GM12878 (cell line): Measurements from ENCODE around the gene GTPBP1. TPM values are rescaled to one million over a fixed set of nuclear protein-coding genes. Genes with fewer than 3 reads are reported as not detected.

Experiments
- ATAC-seq: fragments of 200-7000 bp; cut with Tn5 transposase; 3 replicates; pipeline ENCODE4 v1.9.1; 2020; ENCODE audit warnings: mild to moderate bottlenecking, moderate library complexity
- BruUV-seq: library from RNA; stranded (reverse); fragments of 400-500 nt; replicated peaks from 2 replicates; lab custom pipeline; 2021; lab: Mats Ljungman, UMichigan
- CTCF ChIA-PET: fragments of 300-600 bp; sonication (Branson Sonifier 250); formaldehyde crosslinking; extraction: SDS; loops from one replicate; lab custom pipeline; 2021; ENCODE audit warnings: inconsistent platforms; lab: Yijun Ruan, JAX
- POLR2A ChIA-PET: fragments of 350-600 bp; formaldehyde crosslinking; extraction: SDS; loops from one replicate; lab custom pipeline; 2021; ENCODE audit warnings: inconsistent platforms; lab: Charles Lee
- RAD21 ChIA-PET: fragments of 300-600 bp; sonication (Branson Sonifier 250); formaldehyde crosslinking; loops from one replicate; lab custom pipeline; 2023; ENCODE audit warnings: antibody characterized with exemption; ENCODE audit not compliant: unreplicated experiment; lab: Charles Lee
- SMC1A ChIA-PET: fragments of 300-600 bp; sonication (Branson Sonifier 250); formaldehyde crosslinking; loops from one replicate; lab custom pipeline; 2023; ENCODE audit not compliant: unreplicated experiment, uncharacterized antibody; lab: Charles Lee
- DNase-seq: peaks from one replicate; pipeline ENCODE4 v3.0.0-alpha.2; 2011; ENCODE audit warnings: low read depth, low spot score
- FAIRE-seq: peaks from 3 replicates; lab custom pipeline; 2011; peaks lifted over from hg19 to GRCh38; lab: Jason Lieb, UNC
- H2AFZ ChIP-seq: 2 replicates; pipeline ENCODE4 v1.6.0; 2011; ENCODE audit warnings: low read depth, low read length, control low read depth; ENCODE audit not compliant: control insufficient read depth
- H3K27ac ChIP-seq: 2 replicates; pipeline ENCODE4 v1.5.1; 2011; ENCODE audit warnings: control low read depth; ENCODE audit not compliant: control insufficient read depth, insufficient read depth
- H3K27me3 ChIP-seq, 2 experiments: replicated peaks in 1 of 2; 2 replicates each; pipeline versions ENCODE4 v1.6.0 to v1.6.1; 2011; ENCODE audit warnings: low read length in 1 of 2; ENCODE audit not compliant: control insufficient read depth in 2 of 2, insufficient read depth in 2 of 2
- H3K36me3 ChIP-seq, 2 experiments: 2 replicates each; pipeline ENCODE4 v1.5.1; 2011; ENCODE audit warnings: low read length in 1 of 2; ENCODE audit not compliant: control insufficient read depth in 2 of 2, insufficient read depth in 2 of 2
- H3K4me1 ChIP-seq: 2 replicates; pipeline ENCODE4 v1.6.1; 2011; ENCODE audit warnings: mild to moderate bottlenecking, low read length, moderate library complexity, mixed read lengths; ENCODE audit not compliant: control insufficient read depth, insufficient read depth
- H3K4me2 ChIP-seq: 2 replicates; pipeline ENCODE4 v1.6.0; 2011; ENCODE audit warnings: control low read depth; ENCODE audit not compliant: control insufficient read depth, insufficient read depth
- H3K4me3 ChIP-seq: fragments of 200-600 bp; sonication (generic); 2 replicates; pipeline ENCODE4 v1.5.1; 2016
- H3K79me2 ChIP-seq: 2 replicates; pipeline ENCODE4 v1.6.0; 2011; ENCODE audit warnings: low read length; ENCODE audit not compliant: control insufficient read depth, insufficient read depth
- H3K9ac ChIP-seq: 2 replicates; pipeline ENCODE4 v1.8.0; 2011; ENCODE audit warnings: low read length, control low read depth, mixed read lengths; ENCODE audit not compliant: control insufficient read depth, insufficient read depth
- H3K9me3 ChIP-seq: replicated peaks from 3 replicates; pipeline ENCODE4 v1.5.1; 2011; ENCODE audit warnings: mild to moderate bottlenecking, low read length; ENCODE audit not compliant: control insufficient read depth, insufficient read depth
- H4K20me1 ChIP-seq: 2 replicates; pipeline ENCODE4 v1.6.0; 2011; ENCODE audit not compliant: control insufficient read depth, insufficient read depth
- BRCA1 ChIP-seq: IDR thresholded peaks from 2 replicates; pipeline ENCODE4 v1.6.1; 2011; ENCODE audit warnings: low read depth, low read length, improper control_type of control experiment
- EP300 ChIP-seq, 2 experiments: fragments of 150-350 bp in 1 of 2; IDR thresholded peaks; 2 replicates each; pipeline ENCODE4 v1.6.1; 2011 to 2012; ENCODE audit warnings: low read depth in 2 of 2, low read length in 2 of 2, borderline replicate concordance in 1 of 2, improper control_type of control experiment in 1 of 2, inconsistent platforms in 1 of 2; ENCODE audit not compliant: control insufficient read depth in 1 of 2
- IKZF1 ChIP-seq: fragments of 450-650 bp; conservative IDR thresholded peaks from 2 replicates; pipeline ENCODE4 v1.6.1; 2017; ENCODE audit warnings: antibody characterized with exemption, mild to moderate bottlenecking
- IKZF2 ChIP-seq, 2 experiments: fragments of 450-650 bp; IDR thresholded peaks; 2 replicates each; pipeline ENCODE4 v1.6.1; 2017; ENCODE audit warnings: mild to moderate bottlenecking in 2 of 2, moderate library complexity in 2 of 2
- MXI1 ChIP-seq: fragments of 150-350 bp; IDR thresholded peaks from 2 replicates; pipeline ENCODE4 v1.6.1; 2011; ENCODE audit warnings: low read depth, mild to moderate bottlenecking, inconsistent platforms, low read length, improper control_type of control experiment
- NBN ChIP-seq: fragments of 450-650 bp; IDR thresholded peaks from 2 replicates; pipeline ENCODE4 v1.6.1; 2016
- NFIC ChIP-seq: IDR thresholded peaks from 2 replicates; pipeline ENCODE4 v1.6.1; 2012; ENCODE audit warnings: low read depth, mild to moderate bottlenecking, inconsistent platforms, low read length, moderate library complexity
- NR2F1 ChIP-seq: fragments of 450-650 bp; conservative IDR thresholded peaks from 2 replicates; pipeline ENCODE4 v1.6.1; 2017; ENCODE audit warnings: mild to moderate bottlenecking
- ZNF217 ChIP-seq: fragments of 450-650 bp; IDR thresholded peaks from 2 replicates; pipeline ENCODE4 v1.6.1; 2017; ENCODE audit warnings: antibody characterized with exemption, mild to moderate bottlenecking
- WGBS: methylation state at CpG from one replicate; pipeline ENCODE4 v1.1.6; 2016; ENCODE audit warnings: low lambda C conversion rate; ENCODE audit not compliant: insufficient replicate concordance, insufficient coverage; ENCODE audit errors: missing lambda C conversion rate; 5-methylcytosine and 5-hydroxymethylcytosine counted together
- in situ Hi-C: fragments of 300-500 bp; cut with MboI; formaldehyde crosslinking; loops from 9 replicates; pipeline ENCODE4 v1.14.3; 2018; ENCODE audit warnings: mixed read lengths
- intact Hi-C: fragments of 100-400 bp; cut with micrococcal nuclease; formaldehyde crosslinking; loops from one replicate; pipeline ENCODE4 v1.14.2; 2022; ENCODE audit not compliant: unreplicated experiment
- polyA plus RNA-seq, 11 experiments: library from polyadenylated mRNA; depleted of rRNA in 4 of 11; unstranded in 6 of 11; stranded (reverse) in 5 of 11; fragments of >200 nt; fragmentation: Nextera tagmentation in 4 of 11; fragmentation: Illumina TruSeq in 1 of 11; extraction: Ambion mirVana in 4 of 11; extraction: Trizol in 1 of 11; gene quantifications; 1 replicate in 1 of 11; 2 replicates in 10 of 11; pipeline versions ENCODE4 v1.2.1 to v1.2.3, GENCODE V29; 2011 to 2016; ENCODE audit warnings: inconsistent platforms in 2 of 11, missing spikeins in 2 of 11, low read depth in 1 of 11
- total RNA-seq, 4 experiments: library from RNA; depleted of rRNA in 3 of 4; stranded (reverse); fragments of >200 nt in 3 of 4; fragmentation: Illumina TruSeq in 1 of 4; extraction: Trizol in 1 of 4; gene quantifications; 2 replicates each; pipeline versions ENCODE4 v1.2.1 to v1.2.3, GENCODE V29; 2013 to 2021
- TF ChIP-seq, protein P1 (sequence below): fragments of 450-650 bp; IDR thresholded peaks from 2 replicates; pipeline ENCODE4 v1.6.1; 2018; ENCODE audit warnings: borderline replicate concordance, mild to moderate bottlenecking; ENCODE audit not compliant: partially characterized antibody
- TF ChIP-seq, protein P2 (sequence below): fragments of 450-650 bp; IDR thresholded peaks from 2 replicates; pipeline ENCODE4 v1.6.1; 2017; ENCODE audit warnings: mild to moderate bottlenecking, low read depth, inconsistent platforms; ENCODE audit not compliant: poor library complexity, severe bottlenecking
- TF ChIP-seq, protein P3 (sequence below): fragments of 450-650 bp; IDR thresholded peaks from 2 replicates; pipeline ENCODE4 v1.6.1; 2014; ENCODE audit warnings: mild to moderate bottlenecking
- TF ChIP-seq, protein P4 (sequence below): IDR thresholded peaks from 2 replicates; pipeline ENCODE4 v1.6.1; 2011; ENCODE audit warnings: mild to moderate bottlenecking, low read depth, low read length, moderate library complexity; ENCODE audit not compliant: insufficient replicate concordance

Gene GTPBP1
- total and polyA plus RNA-seq, 10 of the 15 experiments (the other 5 are each of a cell fraction or from before 2014, with no cell fraction given), result 0.89 to 63.1 (median 34.2) TPM

DNA sequence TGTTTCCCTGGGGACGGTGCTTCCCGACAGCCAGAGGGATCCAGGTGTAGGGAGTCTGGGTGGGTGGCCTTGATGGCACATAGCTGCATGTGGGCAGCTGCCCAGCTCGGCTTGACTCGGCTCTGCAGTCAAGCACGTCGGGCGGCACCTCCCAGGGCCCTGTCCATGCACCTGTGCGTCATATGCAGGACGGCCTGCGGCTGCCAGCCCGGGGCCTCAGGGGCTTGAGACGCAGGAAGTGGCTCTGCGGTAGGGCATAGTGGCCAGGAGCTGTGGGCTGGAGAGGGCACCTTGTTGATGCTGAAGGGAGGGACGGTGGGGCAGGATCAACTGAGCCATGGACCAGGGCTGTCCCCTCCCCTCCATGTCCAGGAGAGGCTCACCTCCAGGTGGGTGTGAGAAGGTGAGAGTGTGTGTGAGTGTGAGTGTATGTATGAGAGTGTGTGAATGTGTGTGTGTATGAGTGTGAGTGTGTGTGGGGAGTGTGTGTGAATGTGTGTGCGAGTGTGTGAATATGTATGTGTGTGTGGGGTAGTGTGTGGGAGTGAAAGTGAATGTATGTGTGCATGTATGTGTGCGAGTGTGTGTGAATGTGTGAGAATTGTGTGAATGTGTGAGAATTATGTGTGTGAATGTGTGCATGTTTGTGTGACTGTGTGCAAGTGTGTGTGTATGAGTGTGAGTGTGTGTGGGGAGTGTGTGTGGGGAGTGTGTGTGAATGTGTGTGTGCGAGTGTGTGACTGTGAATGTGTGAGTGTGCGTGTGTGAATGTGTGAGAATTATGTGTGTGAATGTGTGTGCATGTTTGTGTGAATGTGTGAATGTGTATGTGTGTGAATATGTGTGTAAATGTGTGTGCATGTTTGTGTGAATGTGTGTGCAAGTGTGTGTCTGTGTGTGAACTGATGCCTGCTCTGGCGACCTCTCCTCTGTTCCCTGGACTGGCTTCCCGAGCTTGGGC, 55.7 kb downstream of the GTPBP1 start:
- peaks cover 25% of the 10 kb centered on the region for H3K4me1 ChIP-seq
- H3K9me3 ChIP-seq, result no peaks in the 10 kb centered on the region
- no peaks in the 10 kb centered on the region; a peak in 1 of 4 replicates for H3K27me3 ChIP-seq
- ChIA-PET SMC1A (no interaction called here), RAD21 (no interaction called here), POLR2A (interaction anchor here (0.5 kb wide), 1 partner anchor 12 kb away, joined by 4 read pairs; no protein-coding TSS in a partner anchor), CTCF (interaction anchor here (2.2 kb wide), 1 partner anchor 29 kb away, joined by 6 read pairs; no protein-coding TSS in a partner anchor)
- H3K4me2 ChIP-seq, result no peak overlapping the region
- peak; percentile 11; the same call in 2 of the 3 replicates for ATAC-seq
- no peaks in the 10 kb centered on the region for H3K36me3 ChIP-seq
- BruUV-seq, result no TSS peak
- no peak overlapping the region for H3K4me3 ChIP-seq
- 41% methylated on average over 20 of the region's 20 CpGs for WGBS
- no peak overlapping the region for H3K9ac ChIP-seq
- peak; percentile 86 for FAIRE-seq
- in situ Hi-C loops (loop anchor here (10.0 kb wide), 1 partner anchor 363 kb away; no protein-coding TSS in a partner anchor), intact Hi-C loops (loop anchor here (10.0 kb wide), 2 partner anchors 363 to 553 kb away; partner anchors contain the start of gene RPL3)
- peaks cover 7% of the 10 kb centered on the region for H3K79me2 ChIP-seq
- no peak overlapping the region for H3K27ac ChIP-seq
- no peaks in the 10 kb centered on the region for H4K20me1 ChIP-seq
- H2AFZ ChIP-seq, result no peak overlapping the region
- DNase-seq, result no peak
- TF ChIP-seq NR2F1 (no peak), IKZF2 (IDR thresholded peaks at IDR 0.05) (no peak), NFIC (peak; percentile 41; the same call in 1 of the 2 replicates), EP300 (IDR thresholded peaks at IDR 0.05; ENCODE audit: borderline replicate concordance in 1 of 2, control insufficient read depth in 1 of 2, low read depth in 2 of 2, low read length in 2 of 2) (no peak), MXI1 (no peak), ZNF217 (no peak), BRCA1 (no peak), NBN (no peak), IKZF1 (peak; percentile 19; the same call in 1 of the 2 replicates)
- TF ChIP-seq, protein P1, sequence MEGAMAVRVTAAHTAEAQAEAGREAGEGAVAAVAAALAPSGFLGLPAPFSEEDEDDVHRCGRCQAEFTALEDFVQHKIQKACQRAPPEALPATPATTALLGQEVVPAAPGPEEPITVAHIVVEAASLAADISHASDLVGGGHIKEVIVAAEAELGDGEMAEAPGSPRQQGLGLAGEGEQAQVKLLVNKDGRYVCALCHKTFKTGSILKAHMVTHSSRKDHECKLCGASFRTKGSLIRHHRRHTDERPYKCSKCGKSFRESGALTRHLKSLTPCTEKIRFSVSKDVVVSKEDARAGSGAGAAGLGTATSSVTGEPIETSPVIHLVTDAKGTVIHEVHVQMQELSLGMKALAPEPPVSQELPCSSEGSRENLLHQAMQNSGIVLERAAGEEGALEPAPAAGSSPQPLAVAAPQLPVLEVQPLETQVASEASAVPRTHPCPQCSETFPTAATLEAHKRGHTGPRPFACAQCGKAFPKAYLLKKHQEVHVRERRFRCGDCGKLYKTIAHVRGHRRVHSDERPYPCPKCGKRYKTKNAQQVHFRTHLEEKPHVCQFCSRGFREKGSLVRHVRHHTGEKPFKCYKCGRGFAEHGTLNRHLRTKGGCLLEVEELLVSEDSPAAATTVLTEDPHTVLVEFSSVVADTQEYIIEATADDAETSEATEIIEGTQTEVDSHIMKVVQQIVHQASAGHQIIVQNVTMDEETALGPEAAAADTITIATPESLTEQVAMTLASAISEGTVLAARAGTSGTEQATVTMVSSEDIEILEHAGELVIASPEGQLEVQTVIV, result no peak
- TF ChIP-seq, protein P2, sequence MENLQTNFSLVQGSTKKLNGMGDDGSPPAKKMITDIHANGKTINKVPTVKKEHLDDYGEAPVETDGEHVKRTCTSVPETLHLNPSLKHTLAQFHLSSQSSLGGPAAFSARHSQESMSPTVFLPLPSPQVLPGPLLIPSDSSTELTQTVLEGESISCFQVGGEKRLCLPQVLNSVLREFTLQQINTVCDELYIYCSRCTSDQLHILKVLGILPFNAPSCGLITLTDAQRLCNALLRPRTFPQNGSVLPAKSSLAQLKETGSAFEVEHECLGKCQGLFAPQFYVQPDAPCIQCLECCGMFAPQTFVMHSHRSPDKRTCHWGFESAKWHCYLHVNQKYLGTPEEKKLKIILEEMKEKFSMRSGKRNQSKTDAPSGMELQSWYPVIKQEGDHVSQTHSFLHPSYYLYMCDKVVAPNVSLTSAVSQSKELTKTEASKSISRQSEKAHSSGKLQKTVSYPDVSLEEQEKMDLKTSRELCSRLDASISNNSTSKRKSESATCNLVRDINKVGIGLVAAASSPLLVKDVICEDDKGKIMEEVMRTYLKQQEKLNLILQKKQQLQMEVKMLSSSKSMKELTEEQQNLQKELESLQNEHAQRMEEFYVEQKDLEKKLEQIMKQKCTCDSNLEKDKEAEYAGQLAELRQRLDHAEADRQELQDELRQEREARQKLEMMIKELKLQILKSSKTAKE, result no peak
- TF ChIP-seq, protein P3, sequence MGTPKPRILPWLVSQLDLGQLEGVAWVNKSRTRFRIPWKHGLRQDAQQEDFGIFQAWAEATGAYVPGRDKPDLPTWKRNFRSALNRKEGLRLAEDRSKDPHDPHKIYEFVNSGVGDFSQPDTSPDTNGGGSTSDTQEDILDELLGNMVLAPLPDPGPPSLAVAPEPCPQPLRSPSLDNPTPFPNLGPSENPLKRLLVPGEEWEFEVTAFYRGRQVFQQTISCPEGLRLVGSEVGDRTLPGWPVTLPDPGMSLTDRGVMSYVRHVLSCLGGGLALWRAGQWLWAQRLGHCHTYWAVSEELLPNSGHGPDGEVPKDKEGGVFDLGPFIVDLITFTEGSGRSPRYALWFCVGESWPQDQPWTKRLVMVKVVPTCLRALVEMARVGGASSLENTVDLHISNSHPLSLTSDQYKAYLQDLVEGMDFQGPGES, result no peak
- TF ChIP-seq, protein P4, sequence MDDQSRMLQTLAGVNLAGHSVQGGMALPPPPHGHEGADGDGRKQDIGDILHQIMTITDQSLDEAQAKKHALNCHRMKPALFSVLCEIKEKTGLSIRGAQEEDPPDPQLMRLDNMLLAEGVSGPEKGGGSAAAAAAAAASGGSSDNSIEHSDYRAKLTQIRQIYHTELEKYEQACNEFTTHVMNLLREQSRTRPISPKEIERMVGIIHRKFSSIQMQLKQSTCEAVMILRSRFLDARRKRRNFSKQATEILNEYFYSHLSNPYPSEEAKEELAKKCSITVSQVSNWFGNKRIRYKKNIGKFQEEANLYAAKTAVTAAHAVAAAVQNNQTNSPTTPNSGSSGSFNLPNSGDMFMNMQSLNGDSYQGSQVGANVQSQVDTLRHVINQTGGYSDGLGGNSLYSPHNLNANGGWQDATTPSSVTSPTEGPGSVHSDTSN, result peak; percentile 57
